A673 (cell line): ENCODE results near the gene PRXL2C.

Experiments used
- CTCF ChIP-seq: fragments of 300-800, 200-600 bp; sonication (generic); conservative IDR thresholded peaks from 2 replicates; pipeline ENCODE4 v1.5.1; 2017; ENCODE audit warnings: low read depth, mild to moderate bottlenecking, antibody characterized with exemption, low read length, moderate library complexity, mixed read lengths
- EZH2 ChIP-seq: fragments of 200-600 bp; sonication (generic); IDR thresholded peaks from 2 replicates; pipeline ENCODE4 v1.6.1; 2017; ENCODE audit warnings: borderline replicate concordance, low read depth, mild to moderate bottlenecking, mixed read lengths, antibody characterized with exemption, low read length; ENCODE audit not compliant: poor library complexity, severe bottlenecking

DNA sequence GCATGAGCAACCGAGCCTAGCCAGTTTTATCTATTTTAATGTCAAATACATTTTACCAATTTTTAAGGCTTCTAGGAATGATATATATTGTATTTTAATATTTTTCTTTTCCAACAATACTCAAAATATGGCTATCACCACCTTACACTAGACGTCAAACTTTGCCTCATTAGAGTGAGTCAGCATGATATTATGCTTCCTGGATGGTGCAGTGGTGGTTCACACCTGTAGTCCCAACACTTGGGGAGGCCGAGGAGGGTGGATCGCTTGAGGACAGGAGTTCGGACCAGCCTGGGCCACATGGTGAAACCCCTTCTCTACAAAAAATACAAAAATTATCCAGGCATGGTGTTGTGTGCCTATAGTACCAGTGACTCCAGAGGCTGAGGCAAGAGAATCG, 28.2 kb downstream of the PRXL2C start:
- TF ChIP-seq CTCF (no peak), EZH2 (no peak)
